OCI-M2 (cell line): Measurements from ENCODE around the gene PPP1R3F.
"Not testable (repeated sequence)": the region's sequence is repeated elsewhere in the genome, so short reads cannot be mapped to it uniquely, and the experiment has no call there.

Experiments used
- DNase-seq: peaks from one replicate; lab custom pipeline; 2025; ENCODE audit not compliant: unreplicated experiment; lab: John Stamatoyannopoulos, UW

The PPP1R3F gene

DNA sequence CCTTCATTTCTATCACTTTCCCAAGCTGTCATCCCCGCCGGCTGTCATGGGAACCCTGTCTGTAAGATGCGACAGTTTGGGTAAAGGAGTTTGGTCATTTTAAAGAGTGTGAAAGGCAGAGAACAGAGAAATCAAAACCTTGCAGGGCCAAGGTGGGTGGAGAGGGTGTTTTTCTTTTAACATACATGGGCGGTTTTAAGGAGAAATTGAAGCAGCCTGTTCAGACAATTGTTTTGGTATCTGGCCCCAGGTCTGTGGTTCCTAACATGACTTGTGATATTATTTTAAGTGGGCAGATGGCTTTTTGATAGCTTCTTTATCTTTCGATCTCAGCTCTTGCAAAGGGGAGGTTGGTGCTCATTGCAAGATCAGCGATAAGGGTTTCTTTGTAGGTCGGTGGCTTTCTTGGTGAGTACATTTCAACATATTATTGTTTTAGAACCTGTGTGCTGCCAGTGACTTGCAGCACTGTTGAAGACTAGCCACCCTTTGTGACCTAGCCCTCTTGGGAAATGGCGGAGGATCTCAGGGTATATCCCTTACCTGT lies 3.7 kb downstream of the PPP1R3F start:
- no peak for DNase-seq

DNA sequence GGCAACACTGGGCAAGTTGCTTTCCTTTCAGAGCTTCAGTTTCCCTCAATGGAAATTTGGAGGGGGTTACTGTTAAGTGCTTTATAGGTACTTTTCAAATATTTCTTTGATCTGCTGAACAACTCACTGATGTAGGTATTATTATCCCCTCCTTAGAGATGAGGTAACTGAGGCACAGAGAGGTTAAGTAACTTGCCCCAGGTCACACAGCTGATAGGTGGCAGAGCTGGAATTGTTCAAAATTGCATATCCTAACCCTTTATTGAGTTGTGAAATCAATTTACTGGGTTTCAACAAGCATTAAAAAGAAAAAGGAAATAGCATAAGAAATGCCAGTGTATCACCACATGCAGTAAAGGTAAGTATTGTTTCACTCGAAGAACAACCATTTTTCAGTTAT lies 6.6 kb downstream of the PPP1R3F start:
- no peak for DNase-seq

DNA sequence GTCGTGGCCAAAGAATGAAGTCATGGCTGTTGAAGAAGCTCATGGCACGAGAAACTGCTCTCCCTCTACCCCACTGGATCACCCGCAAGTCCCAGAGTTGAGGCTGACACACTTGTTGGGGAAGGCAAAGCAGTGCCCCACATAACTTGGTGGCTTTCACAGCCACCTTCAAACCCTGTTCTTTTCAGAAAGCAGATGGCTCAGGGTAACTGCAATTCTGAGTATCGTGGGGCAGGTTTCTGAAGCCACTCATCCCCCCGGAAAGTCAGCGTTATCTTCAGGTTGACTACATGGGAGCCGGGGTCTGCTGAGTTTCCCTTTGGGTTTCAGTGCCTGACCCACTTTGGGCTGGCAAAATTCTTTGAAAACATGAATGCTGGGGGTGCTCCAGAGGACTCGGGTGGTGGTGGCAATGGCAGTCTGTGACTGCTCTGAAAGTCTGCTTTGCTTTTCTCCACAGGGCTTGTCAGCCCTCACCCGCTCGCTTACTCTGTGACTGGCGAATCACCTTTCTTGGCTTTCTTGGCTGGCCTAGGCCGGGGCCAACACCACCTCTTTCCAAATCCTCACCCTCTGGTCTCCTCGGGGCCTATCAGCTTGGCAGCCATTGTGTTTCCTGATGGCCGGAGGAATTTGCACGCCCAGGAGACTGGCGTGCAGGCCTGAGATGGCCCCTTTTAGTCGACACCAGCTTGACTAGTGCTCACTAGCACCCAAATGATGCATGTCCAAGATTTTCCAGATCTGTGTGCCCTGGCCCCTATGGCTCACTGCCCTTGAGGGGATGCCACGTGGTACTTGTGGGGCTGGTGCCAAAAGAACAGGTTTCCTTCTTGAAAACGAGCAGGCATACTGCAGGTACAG lies 7.3 kb downstream of the PPP1R3F start:
- no peak for DNase-seq

DNA sequence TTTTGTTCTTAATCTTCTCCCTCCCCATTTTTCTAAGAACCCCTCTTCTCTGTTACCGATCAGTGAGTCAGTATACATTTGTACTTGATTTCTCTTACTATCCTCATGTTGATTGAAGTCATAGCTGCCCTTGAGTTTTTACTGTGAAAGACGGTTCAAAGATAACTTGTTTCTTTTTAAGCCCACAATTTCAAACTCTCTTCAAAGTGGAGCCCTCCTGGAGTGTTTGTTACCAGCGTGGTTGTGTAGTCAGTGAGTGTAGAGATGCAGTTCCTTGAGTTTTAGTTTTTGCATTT lies 7.9 kb downstream of the PPP1R3F start:
- DNase-seq: no peak

DNA sequence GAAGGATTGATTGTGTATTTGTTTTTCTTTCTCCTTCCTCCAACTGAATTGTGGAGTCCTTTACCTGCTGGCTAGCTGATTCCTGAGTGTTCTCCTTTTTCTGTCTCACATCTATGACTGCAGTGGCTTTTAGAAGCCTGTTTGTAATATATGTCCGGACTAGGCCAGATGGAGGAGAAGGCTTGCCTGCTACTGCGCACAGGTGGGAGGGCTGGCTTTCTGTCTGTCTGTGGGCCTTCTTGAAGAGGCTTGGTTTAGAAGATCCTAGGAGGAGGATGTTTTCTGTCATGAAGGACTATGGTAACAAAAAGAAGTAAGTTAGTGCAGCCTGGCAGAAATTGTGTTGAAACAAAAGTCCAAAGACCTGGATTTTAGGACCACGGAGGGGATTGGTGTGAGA lies 8.5 kb downstream of the PPP1R3F start:
- no peak for DNase-seq

DNA sequence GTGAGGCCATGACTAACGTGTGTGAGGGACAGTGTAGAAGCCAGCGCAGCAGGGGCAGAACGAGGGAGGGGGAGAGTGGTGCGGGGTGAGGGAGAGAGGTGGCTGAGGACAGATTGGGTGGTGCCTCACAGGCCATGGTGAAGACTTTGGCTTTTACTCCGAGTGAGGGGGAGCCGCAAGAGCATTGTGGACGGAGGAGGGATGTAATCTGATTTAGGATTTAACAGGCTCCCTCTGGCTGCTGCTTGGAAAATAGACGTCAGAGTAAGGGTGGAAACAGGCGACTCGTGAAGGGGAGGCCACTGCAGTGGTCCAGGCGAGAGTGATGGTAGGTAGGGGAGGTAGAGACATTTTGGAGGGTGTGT lies 13.0 kb downstream of the PPP1R3F start:
- DNase-seq: no peak

DNA sequence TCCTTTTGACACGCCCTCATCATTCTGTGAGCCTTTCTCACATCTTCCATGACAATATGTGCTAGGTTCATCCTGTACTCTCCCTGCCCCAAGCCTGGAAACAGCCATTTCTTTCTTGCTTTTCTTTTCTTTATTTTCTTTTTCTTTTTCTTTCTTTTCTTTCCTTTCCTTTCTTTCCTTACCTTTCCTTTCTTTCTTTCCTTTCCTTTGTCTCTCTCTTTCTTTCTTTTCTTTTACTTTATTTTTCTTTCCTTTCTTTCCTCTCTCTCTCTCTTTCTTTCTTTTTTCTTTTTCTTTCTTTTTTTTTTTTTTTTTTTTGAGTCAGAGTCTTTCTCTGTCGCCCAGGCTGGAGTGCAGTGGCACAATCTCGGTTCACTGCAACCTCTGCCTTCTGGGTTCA lies 14.6 kb downstream of the PPP1R3F start:
- no peak for DNase-seq

DNA sequence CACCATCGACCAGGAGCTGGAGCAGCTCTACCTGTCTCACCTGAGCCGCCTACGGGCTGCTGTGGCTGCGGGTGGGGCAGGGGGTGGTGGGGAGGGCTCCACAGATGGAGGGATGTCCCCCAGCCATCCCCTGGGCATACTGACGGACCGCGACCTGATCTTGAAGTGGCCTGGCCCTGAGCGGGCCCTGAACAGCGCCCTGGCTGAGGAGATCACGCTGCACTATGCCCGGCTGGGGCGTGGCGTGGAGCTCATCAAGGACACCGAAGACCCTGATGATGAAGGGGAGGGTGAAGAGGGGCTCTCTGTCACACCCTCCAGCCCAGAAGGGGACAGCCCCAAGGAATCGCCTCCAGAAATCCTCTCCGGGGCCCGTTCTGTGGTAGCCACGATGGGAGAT lies 16.5 kb downstream of the PPP1R3F start:
- no peak for DNase-seq

DNA sequence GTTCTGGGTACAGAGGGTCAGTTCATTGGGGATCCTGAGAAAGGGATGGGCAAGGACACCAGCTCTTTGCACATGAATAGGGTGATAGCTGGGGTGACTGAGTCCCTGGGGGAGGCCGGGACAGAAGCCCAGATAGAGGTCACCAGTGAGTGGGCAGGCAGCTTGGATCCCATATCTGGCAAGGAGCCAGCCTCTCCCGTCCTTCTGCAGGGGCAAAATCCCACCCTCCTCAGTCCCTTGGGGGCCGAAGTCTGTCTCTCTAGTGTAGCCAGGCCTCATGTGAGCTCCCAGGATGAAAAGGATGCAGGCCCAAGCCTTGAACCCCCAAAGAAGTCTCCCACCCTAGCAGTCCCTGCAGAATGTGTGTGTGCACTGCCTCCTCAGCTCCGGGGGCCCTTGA lies 17.0 kb downstream of the PPP1R3F start:
- DNase-seq: no peak

DNA sequence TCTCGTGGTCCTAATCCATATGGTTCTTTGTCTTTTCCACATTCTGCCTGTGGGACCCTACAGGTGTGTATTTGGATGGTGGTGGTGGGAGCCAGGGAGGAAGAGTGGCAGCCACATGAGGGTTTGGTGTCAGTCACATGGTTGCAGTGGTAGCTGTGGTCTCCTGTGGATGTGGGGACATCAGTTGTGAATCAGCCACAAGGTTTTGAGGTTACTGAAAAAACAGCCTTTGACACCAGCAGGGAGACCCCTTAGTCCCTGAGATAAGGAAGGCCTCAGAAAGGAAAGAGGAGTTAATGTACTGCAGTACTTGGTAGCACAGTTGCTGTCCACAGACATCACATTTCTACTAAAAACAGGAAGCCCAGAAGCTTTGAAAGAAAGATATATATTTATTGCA lies 18.1 kb downstream of the PPP1R3F start:
- no peak for DNase-seq

DNA sequence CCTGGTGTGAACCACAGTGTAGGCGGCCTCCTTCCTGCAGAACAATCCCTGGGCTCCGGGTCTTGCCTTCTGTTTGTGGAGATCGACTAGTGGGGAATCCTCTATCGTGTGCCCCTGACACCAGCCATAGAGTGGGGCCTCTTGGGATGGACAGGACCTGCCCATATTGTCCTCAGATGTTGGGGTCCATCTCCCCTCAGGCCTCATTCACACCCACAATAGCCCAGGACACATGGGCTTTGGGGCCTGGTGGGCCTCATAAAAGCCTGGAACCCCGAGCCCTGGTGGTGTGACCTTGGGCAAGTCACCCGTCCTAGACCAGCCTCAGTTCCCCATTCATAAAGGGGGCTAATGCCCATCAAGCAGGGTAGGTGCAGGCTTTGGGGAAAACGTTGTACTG lies 20.6 kb downstream of the PPP1R3F start:
- DNase-seq: no peak

DNA sequence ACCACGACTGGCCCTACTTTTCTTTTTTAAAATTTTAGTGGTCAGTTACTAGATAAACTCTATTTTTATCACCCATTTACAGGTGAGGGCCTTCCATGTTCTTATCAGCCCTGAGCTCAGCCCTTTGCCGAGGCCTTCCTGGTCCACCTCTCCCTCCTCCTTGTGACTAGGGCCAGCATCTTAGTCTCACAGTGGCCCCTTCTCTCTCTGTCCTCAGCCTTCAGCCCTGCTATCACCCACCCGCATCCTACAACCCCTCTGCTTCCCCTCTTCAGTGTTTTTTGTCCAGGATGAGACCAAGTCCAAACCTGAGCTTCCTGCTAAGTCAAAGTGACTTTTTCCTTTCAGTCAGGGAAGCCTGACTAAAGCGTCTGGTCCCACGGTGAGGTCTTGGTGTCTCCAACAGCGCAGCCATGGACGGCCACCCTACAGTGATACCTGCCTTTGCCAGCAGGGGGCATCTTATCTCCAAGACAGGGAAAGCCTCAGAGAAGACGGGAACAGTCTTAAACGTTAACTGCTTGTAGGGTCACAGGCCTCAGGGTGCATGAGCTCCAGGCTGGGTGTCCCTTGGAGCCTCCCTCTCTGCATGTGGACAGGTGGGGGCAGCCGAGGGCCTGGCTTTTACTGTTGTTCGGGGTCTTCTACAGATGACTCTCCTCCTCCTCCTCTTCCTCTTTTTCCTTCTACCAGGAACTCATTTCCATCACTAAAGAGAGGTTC lies 22.2 kb downstream of the PPP1R3F start:
- DNase-seq: no peak

DNA sequence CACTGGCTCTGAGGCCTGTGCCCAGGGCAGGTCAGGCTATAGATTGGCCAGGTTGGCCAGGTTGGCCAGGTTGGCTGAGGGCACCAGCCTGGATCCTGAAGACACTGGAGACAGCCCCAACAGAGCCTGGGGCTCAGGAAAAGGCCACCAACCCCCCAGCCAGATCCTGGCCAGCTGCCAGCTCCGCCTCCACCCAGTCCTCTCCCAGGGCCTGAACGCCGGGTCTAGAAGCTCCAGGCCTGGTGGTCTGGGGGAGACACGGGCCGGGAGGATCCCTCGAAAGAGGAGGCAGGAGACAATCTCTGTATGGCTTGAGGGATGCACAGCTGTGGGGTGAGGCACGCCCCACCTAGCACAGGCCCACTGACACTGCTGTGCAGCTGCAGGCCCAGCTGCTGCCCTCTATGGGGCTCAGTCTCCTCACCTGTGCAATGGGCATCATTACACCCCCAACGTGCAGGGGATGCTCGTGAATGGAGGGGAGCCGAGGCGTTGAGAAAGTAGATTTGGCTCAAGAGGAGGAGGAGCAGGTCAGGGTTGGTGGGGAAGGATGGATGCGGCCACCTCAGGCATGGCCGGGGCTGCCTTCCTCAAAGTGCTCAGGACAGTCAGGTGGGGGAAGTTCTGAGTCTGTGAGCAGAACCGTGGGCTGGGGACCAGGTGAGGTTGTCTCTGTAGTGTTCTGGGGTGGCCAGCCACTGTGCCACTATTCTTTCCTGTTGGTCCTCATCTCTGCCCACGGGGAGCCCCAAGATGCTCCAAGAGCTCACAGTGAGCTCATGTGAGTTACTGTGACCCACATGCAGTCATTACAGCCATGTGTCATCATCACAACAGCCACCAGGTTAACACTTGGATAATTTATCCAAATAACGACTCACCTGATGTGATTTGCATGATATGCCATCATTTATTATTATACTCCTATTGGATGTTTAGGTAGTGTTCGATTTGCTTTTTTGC lies 23.1 kb downstream of the PPP1R3F start:
- DNase-seq: no peak

DNA sequence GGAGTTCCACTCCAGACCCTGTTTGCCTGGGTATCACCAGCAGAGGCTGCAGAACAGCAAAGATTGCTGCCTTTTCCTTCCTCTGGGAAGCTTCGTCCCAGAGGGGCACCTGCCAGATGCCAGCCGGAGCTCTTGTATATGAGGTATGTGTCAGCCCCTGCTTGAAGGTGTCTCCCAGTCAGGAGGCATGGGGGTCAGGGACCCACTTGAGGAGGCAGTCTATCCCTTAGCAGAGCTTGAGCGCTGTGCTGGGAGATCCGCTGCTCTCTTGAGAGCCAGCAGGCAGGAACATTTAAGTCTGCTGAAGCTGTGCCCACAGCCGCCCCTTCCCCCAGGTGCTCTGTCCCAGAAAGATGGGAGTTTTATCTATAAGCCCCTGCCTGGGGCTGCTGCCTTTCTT lies 29.7 kb downstream of the PPP1R3F start:
- DNase-seq: not testable (repeated sequence)

DNA sequence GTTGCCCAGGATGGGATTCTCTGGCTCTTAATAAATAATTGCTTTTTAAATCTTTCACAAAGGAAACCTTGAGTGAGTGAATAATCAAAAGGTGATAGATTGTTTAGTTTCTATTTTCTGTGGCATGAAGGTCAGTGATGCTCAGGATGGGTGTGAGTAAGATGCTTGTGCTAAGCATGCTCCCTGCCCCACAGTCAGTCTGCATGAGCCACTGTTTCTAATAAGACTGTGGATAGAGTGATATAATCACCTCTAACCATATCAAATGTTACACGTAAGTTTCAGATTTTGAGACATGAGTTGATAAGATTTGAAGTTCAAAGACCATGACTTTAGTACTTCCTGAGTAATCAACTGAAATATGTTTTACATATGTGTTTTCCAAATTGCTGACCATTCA lies 31.1 kb downstream of the PPP1R3F start:
- DNase-seq: no peak

DNA sequence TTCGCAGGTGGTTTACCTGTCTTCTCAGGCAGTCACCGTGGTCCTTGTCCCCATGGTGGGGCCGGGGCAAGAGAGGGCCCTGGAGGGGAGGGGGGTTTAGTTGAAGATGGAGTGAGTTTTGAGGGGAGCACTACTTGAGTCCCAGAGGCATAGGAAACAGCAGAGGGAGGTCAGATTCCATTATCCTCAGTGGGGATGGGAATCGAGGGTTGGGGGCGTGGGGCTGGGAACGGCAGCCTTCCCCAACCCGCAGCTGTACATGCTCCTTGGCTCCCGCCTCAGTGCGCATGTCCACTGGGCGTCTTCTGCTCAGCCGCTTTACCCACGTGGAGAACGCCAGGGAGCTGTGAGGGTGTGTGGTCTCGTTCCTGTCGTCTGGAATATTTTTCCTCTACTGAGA lies 33.8 kb downstream of the PPP1R3F start, which contains the start of gene GAGE10:
TSS of gene GAGE10 (plus strand) at position 301 of the 400 bp plus-strand sequence. CDS start 1,214 bp downstream, outside the sequence.
- no peak for DNase-seq

DNA sequence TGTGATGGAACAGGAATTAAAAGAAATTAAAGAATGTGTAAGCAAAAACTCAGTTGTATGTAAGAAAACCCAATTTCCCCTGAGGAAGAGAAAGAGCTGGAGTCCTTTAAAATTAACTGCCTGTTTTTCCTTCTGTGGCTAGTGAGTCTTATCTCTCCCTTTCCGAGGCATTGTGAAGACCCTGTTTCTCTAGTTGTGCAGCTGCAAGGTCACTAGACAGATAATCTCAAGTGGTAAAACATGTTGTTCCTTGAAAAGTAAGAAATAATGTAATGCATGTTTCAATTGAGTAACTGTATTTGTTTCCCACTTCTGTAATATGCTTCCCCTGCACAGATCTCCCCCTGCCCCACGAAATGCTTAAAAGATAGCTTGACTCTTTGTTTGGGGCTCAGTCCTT lies 38.2 kb downstream of the PPP1R3F start:
- DNase-seq: peak; percentile 33

DNA sequence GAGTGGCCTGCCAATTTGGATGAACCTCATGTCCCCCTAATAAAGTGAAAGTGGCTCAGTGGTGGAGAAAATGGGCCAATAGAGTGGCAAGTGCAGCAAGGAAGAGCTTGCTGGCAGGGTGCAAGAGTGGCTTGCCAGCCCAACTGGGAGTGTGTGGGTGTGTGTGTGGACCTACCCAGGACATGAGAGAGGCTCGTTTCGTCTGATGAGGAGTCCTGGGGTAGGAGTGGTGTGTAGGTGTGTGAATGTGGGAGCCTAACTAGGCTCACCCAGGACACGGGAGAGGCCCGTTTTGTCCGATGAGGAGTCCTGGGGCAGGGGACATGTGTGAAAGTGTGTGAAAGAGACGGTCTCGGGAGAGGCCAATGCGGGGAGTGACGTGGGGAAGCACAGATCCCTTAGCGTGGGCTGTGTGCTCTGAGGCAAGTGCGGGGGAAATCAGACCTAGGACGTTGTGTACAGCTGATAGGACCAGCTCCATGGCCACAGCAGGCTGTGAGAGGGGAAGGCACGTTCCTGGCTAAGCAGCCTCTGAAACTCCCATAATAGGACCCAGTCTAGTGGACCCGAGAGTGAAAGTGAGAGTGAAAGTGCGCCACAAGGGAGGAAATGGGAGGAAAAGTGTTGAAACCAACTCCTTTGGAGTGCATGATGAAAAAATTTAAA lies 39.1 kb downstream of the PPP1R3F start:
- DNase-seq: no peak

DNA sequence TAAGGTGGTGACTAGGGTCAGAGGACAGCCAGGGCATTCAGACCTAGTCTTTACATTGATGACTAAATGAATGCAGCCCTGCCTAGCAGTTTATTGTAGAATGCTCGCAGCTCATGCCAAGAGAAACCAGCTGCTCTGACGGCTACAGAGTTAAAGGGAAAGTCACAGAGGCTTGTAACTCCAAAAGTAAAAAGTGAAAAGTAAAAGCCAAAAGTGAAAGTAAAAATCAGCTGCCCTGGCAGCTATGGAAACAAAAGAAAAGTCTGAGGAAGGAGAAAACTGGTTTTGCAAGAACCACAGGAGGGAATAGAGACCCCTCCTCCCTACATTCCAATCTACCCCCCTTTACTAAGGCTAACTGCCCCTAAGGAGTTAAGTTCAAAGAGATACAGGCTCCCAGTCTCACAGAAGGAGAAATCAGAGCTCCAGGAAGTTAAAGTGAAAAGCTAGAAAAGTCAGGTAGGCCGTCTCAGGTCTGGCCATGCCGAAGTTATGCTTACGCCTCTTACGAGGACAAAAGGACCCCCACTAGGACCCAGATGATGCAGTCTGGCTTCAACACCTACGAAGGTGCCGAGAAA lies 39.9 kb downstream of the PPP1R3F start:
- no peak for DNase-seq

DNA sequence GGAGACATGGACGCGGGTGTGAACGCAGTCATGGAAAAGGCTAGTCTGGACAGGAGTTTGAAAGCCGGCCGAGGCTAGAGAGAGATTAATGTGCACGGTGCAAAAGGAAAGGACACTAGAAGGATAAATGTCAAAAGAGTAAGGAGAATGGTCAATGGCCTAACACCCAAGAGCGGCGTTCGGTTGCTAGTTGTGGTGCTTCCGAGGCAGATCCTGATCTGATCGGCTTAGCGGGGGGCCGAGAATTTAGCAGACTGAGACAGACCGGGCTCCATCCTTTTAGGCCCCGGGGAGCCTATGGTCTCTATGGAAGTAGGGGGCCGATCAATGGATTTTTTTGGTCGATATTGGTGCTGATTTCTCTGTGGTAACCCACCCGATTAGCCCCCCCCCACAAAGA lies 40.8 kb downstream of the PPP1R3F start:
- DNase-seq: no peak
